ENCODE results near the gene DMRTA2.

DNA sequence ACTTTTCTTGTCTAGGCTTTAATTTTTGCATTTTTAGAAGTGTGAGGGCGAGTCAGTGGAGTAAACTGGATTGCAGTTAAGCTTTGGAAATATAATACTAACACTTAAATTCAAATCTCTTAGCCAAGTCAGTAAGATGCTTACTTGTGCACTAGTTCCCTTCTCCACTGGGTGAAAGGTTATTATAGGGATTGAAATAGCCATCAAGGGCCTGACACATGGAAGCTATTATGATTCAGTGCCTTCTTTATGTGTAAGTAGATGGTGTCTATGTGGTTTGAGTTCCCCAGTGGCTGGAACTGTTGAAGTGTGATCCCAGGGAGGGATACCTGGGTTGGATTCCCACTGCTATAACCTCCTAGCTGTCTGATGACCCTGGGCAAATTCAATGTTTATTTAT, 24.7 kb upstream of the DMRTA2 start:
- TF ChIP-seq ARNT (IDR thresholded peaks at IDR 0.05) (no peak), ZNF384 (IDR thresholded peaks at IDR 0.05) (no peak), ELF4 (IDR thresholded peaks at IDR 0.05) (no peak), SP1 (IDR thresholded peaks at IDR 0.05) (no peak), HDGF (IDR thresholded peaks at IDR 0.05; ENCODE audit: borderline replicate concordance) (no peak), BHLHE40 (IDR thresholded peaks at IDR 0.05; ENCODE audit: borderline replicate concordance) (no peak), CTBP1 (IDR thresholded peaks at IDR 0.05; ENCODE audit: borderline replicate concordance) (no peak), TARDBP (IDR thresholded peaks at IDR 0.05) (no peak), FOXM1 (IDR thresholded peaks at IDR 0.05; ENCODE audit: borderline replicate concordance) (no peak), FOXK2 (IDR thresholded peaks at IDR 0.05) (no peak), SUZ12 (IDR thresholded peaks at IDR 0.05) (no peak), FOXA1 (IDR thresholded peaks at IDR 0.05) (no peak), LEF1 (IDR thresholded peaks at IDR 0.05; ENCODE audit: borderline replicate concordance) (no peak)

Measured in HEK293T (cell line).